Neural cell (in vitro differentiated cells): ENCODE data around the gene HSD17B4.

Experiments
- EP300 ChIP-seq: fragments of 450-650 bp; conservative IDR thresholded peaks from 2 replicates; pipeline ENCODE4 v1.6.1; 2014; ENCODE audit warnings: antibody characterized with exemption, mild to moderate bottlenecking, moderate library complexity; ENCODE audit not compliant: poor library complexity, severe bottlenecking
- EZH2 ChIP-seq: fragments of 200-600, 300-800 bp; shearing (Covaris generic), sonication (generic); IDR thresholded peaks from 2 replicates; pipeline ENCODE4 v1.6.1; 2014; ENCODE audit warnings: antibody characterized with exemption, low read length, borderline replicate concordance, mild to moderate bottlenecking; ENCODE audit not compliant: insufficient read depth, poor library complexity, severe bottlenecking
- MXI1 ChIP-seq: fragments of 450-650 bp; conservative IDR thresholded peaks from 2 replicates; pipeline ENCODE4 v1.6.1; 2014; ENCODE audit warnings: antibody characterized with exemption, mild to moderate bottlenecking; ENCODE audit not compliant: poor library complexity, severe bottlenecking
- POLR2AphosphoS5 ChIP-seq: IDR thresholded peaks from 2 replicates; pipeline ENCODE4 v1.6.1; 2012
- RAD21 ChIP-seq: fragments of 450-650 bp; conservative IDR thresholded peaks from 2 replicates; pipeline ENCODE4 v1.6.1; 2014; ENCODE audit warnings: antibody characterized with exemption, mild to moderate bottlenecking, moderate library complexity
- REST ChIP-seq: IDR thresholded peaks from 2 replicates; pipeline ENCODE4 v1.6.1; 2012; ENCODE audit warnings: borderline replicate concordance
- SMC3 ChIP-seq: fragments of 450-650 bp; conservative IDR thresholded peaks from 2 replicates; pipeline ENCODE4 v1.6.1; 2014; ENCODE audit warnings: antibody characterized with exemption, mild to moderate bottlenecking, moderate library complexity; ENCODE audit not compliant: poor library complexity
- TAF1 ChIP-seq: IDR thresholded peaks from 2 replicates; pipeline ENCODE4 v1.6.1; 2012; ENCODE audit warnings: low read depth
- TF ChIP-seq, protein P1 (sequence below): fragments of 450-650 bp; IDR thresholded peaks from 2 replicates; pipeline ENCODE4 v1.5.1; 2014; ENCODE audit warnings: antibody characterized with exemption, mild to moderate bottlenecking, moderate library complexity; ENCODE audit not compliant: poor library complexity, severe bottlenecking

- TF ChIP-seq, protein P1, sequence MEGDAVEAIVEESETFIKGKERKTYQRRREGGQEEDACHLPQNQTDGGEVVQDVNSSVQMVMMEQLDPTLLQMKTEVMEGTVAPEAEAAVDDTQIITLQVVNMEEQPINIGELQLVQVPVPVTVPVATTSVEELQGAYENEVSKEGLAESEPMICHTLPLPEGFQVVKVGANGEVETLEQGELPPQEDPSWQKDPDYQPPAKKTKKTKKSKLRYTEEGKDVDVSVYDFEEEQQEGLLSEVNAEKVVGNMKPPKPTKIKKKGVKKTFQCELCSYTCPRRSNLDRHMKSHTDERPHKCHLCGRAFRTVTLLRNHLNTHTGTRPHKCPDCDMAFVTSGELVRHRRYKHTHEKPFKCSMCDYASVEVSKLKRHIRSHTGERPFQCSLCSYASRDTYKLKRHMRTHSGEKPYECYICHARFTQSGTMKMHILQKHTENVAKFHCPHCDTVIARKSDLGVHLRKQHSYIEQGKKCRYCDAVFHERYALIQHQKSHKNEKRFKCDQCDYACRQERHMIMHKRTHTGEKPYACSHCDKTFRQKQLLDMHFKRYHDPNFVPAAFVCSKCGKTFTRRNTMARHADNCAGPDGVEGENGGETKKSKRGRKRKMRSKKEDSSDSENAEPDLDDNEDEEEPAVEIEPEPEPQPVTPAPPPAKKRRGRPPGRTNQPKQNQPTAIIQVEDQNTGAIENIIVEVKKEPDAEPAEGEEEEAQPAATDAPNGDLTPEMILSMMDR = peak; percentile 13
- TF ChIP-seq RAD21 = no peak
- TF ChIP-seq EP300 = no peak
- TF ChIP-seq TAF1 = no peak
- TF ChIP-seq REST = no peak
- no peak for TF ChIP-seq EZH2
- TF ChIP-seq POLR2AphosphoS5 = no peak
- no peak for TF ChIP-seq MXI1
- no peak for TF ChIP-seq SMC3
Measured at GRCh38 chr5:119451561-119451960, 736 bp upstream of the HSD17B4 start.
